Measurements from ENCODE around the gene ZMYND10.
"Not testable (repeated sequence)": the region's sequence is repeated elsewhere in the genome, so short reads cannot be mapped to it uniquely, and the experiment has no call there.

ZMYND10 gene

GRCh38 chr3:50312041-50312440 is 33.5 kb downstream of the ZMYND10 start:
- not testable (repeated sequence) for DNase-seq (ENCODE audit: extremely low read depth in 1 of 2, low read depth in 1 of 2)

DNA sequence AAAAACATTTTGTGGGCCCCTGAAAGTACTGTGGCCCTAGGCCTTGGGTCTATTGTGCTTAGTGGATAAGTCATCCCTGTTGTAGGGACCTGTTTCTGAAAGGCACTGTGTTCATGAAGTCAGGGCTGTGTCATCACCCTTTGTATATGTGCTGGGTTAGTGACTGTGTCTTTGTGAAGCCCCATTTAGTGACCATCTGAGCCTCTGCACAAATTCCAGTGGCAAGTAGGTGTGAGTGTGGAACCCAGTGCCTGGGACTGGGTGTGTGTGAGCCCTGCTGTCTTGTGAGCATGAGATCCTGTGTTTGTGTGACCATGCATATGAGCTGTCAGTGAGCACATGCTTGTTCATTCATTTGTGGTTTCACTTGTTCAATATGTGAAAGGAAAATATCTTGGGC is 40.9 kb downstream of the ZMYND10 start:
- DNase-seq (ENCODE audit: extremely low read depth in 1 of 2, low read depth in 1 of 2) = no peak

DNA sequence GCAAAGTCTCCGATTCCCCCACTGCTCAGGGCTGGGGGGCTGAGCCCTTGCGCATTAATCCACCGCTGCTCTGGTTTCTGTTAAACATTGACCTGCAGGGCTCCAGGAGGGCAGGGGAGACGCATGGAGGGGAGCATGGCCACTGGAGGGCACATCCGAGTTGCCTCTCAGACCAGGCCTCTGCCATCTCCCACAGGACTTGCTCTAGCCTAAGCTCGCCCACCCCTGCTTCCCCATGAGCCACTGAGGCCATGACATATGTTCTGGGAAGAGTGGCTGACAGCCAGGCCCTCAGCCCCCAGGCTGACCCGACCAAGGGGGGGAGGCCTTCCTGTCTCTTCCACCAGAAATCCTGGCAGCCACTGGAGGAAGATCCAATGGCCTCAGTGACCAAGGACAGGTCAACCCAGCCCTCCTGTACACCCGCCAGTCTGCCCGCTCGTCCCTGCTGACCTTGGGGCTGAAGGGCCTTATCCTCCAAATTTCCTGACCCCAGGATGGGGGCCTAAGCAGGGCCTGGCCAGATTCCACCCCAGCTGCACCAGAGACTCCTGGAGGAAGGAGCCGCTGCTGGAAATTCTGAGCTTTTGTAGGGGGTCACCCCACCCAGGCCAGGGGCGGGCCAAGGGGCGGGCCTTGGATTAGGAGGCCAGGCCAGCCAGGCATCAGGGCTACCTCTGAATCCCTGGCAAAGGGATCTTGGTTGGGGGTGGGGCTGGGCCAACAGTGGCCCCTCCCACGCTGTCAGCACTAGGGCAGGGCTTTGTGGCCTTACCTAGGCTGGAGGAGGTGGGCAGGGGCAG is 42.3 kb downstream of the ZMYND10 start, which contains the start of gene HYAL1:
Gene HYAL1, minus strand, starts transcription at position 562 of the 803 bp plus-strand sequence. CDS start 618 bp downstream, outside the sequence.
- DNase-seq (ENCODE audit: extremely low read depth in 1 of 2, low read depth in 1 of 2) = no peak

- no peak for DNase-seq (ENCODE audit: extremely low read depth in 1 of 2, low read depth in 1 of 2)
These were observed 43.2 kb downstream of the ZMYND10 start for GRCh38 chr3:50302095-50303012.

- DNase-seq (ENCODE audit: extremely low read depth in 1 of 2, low read depth in 1 of 2) = no peak
These were observed 44.8 kb downstream of the ZMYND10 start for GRCh38 chr3:50300681-50301254.

GRCh38 chr3:50299929-50300680 is 45.4 kb downstream of the ZMYND10 start:
- DNase-seq (ENCODE audit: extremely low read depth in 1 of 2, low read depth in 1 of 2) = no peak

GRCh38 chr3:50299638-50299928 is 45.9 kb downstream of the ZMYND10 start:
- DNase-seq (ENCODE audit: extremely low read depth in 1 of 2, low read depth in 1 of 2) = no peak

- peak; percentile 97 to 99 for DNase-seq (ENCODE audit: extremely low read depth in 1 of 2, low read depth in 1 of 2)
These were observed 46.5 kb downstream of the ZMYND10 start, which contains the start of the genes HYAL3 and NAA80 for GRCh38 chr3:50298836-50299637. HYAL3 (minus strand) TSS chr3:50299405; CDS start chr3:50295602, 3,803 bp downstream. NAA80 (minus strand) TSS chr3:50299405; CDS start chr3:50297463, 1,942 bp downstream.

- DNase-seq (ENCODE audit: extremely low read depth in 1 of 2, low read depth in 1 of 2) = no peak
These were observed 47.4 kb downstream of the ZMYND10 start for GRCh38 chr3:50297896-50298725.

DNA sequence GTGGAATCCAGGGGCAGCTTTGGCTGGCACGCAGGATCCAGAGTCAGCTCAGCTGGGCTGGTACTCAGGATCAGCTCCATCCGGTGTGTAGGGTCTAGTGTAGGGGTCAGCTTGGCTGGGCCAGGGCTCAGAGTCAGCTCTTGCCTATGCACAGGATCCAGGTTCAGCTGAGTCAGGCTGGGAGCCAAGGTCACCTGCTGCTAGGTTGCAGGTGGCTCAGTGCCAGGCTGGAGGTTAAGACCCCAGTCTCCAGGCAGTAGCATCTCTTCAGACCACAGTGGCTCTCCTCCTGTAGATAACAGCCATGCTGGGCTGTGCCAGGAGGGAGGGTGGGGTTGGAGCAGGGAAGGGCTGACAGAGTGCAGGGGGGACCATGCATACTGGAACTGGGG is 48.2 kb downstream of the ZMYND10 start:
- no peak for DNase-seq (ENCODE audit: extremely low read depth in 1 of 2, low read depth in 1 of 2)

GRCh38 chr3:50296721-50297383 is 48.7 kb downstream of the ZMYND10 start:
- no peak for DNase-seq (ENCODE audit: extremely low read depth in 1 of 2, low read depth in 1 of 2)

DNA sequence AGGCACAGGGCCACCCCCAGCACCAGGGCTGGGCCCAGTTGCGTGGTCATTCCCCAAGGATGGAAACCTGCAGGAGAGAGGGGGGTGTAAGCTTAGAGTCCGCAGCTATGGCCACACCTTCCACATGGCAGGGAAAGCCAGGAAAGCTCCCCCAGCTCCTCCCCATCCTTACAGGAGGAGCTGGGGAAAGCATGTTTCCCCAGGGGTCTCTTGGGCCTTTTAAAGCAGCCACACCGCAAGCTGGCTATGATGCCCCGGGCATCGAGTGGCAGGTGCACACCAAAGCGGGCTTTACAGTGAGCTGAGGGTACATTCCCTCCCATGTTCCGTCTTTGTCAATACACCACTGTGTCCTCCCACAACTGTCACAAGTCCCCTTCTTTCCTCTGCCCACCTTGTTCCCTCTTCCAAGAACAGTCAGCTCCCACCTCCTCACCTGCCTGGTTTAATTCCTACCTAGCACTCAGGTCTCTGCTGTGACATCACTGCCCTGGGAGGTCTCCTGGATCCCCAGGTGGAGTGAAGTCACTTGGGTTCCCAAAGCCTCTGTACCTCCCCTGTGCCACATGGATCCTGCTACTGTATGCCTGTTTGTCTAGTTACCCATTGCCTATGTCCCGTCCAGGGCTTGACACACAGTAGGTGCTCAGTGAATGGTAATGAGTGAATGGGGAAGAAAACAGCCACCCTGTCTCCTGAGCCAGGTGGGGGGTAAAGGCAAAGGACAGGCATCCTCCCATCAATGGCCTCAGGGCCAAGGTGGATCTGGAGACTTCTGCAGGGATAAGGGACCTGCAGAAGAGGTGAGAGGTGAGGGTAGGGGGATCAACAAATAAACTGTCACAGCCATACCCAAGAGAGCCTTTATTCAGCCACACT is 49.7 kb downstream of the ZMYND10 start:
- DNase-seq (ENCODE audit: extremely low read depth in 1 of 2, low read depth in 1 of 2) = no peak

- DNase-seq (ENCODE audit: extremely low read depth in 1 of 2, low read depth in 1 of 2) = no peak
These were observed 50.8 kb downstream of the ZMYND10 start for GRCh38 chr3:50294492-50295403.

DNA sequence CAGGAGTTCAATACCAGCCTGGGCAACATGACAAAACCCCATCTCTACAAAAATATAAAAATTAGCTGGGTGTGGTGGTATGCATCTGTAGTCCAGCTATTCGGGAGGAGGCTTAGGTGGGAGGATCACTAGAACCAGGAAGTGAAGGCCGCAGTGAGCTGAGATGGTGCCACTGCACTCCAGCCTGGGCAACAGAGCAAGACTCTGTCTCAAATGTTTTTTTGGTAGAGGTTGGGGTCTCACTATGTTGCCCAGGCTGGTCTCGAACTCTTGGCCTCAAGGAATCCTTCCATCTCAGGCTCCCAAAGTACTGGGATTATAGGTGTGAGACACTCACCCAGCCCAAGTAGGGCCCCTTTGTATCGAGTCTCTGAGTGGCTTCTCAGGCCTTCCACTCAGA is 51.4 kb downstream of the ZMYND10 start:
- DNase-seq (ENCODE audit: extremely low read depth in 1 of 2, low read depth in 1 of 2) = no peak

DNA sequence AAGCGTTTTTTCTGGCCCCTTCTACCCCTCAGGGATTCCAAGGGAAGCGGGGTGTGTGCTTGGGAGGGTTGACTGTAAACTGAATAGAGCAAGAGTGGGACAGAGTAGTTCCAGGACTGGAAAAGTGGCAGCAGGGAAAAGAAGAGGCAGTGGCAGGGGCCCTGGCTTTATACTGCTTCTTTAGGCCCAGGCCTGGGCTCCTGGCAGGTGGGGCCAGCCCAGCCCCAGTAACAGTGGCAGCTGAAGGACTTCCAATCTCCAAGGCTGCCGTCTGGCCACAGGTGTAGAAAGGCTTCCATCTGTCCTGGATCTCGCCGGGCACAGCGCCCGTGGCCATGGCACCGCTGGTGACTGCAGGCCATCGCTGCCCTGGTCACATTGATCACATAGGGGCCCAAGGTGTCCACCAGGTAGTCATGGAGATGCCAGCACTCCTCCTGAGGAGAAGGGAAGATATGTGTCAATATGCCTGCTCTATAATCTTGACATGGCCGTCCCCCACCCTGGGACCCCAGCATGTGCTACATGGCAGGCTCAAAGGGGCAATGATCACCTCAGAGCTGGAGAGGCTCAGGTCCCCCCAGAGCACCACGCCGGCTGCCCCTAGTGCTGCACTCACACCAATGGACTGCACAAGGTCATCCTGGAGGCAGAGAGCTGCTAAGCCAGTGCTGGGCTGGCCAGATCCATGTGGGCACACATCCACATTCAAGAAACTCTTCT is 52.3 kb downstream of the ZMYND10 start:
- no peak for DNase-seq (ENCODE audit: extremely low read depth in 1 of 2, low read depth in 1 of 2)
